CD4-positive, alpha-beta memory T cell (primary cell): Measurements from ENCODE around the gene SH2D1A. TPM values are rescaled to one million over a fixed set of nuclear protein-coding genes. Genes with fewer than 3 reads are reported as not detected.

ENCODE experiments used
- CTCF ChIA-PET: fragments of 350-600 bp; sonication (Branson Sonifier 250); formaldehyde crosslinking; loops from one replicate; lab custom pipeline; 2021; ENCODE audit warnings: inconsistent platforms; ENCODE audit not compliant: partially characterized antibody; lab: Charles Lee
- POLR2A ChIA-PET: fragments of 350-600 bp; sonication (Branson Sonifier 250); formaldehyde crosslinking; loops from one replicate; lab custom pipeline; 2021; ENCODE audit not compliant: partially characterized antibody; lab: Charles Lee
- DNase-seq, 5 donors: peaks; one replicate each; pipeline versions ENCODE4 v3.0.0 to v3.0.0-alpha.2; 2020 to 2022; ENCODE audit warnings: mixed read lengths in 1 of 5
- H3K27ac ChIP-seq: one replicate; pipeline ENCODE4 v1.7.0; 2013; ENCODE audit warnings: low read depth, low read length
- H3K27me3 ChIP-seq: 2 replicates; pipeline ENCODE4 v1.7.0; 2013; ENCODE audit warnings: mild to moderate bottlenecking, low read length, moderate library complexity; ENCODE audit not compliant: insufficient read depth
- H3K36me3 ChIP-seq: 2 replicates; pipeline ENCODE4 v1.7.0; 2013; ENCODE audit warnings: mild to moderate bottlenecking, low read length, moderate library complexity; ENCODE audit not compliant: insufficient read depth
- H3K4me1 ChIP-seq: 2 replicates; pipeline ENCODE4 v1.7.0; 2013; ENCODE audit warnings: mild to moderate bottlenecking, low read length, moderate library complexity; ENCODE audit not compliant: insufficient read depth
- H3K4me3 ChIP-seq, 2 donors: one replicate each; pipeline ENCODE4 v1.7.0; 2013; ENCODE audit warnings: low read length in 2 of 2, mild to moderate bottlenecking in 1 of 2
- H3K9me3 ChIP-seq, 2 donors: one replicate each; pipeline ENCODE4 v1.7.0; 2013; ENCODE audit warnings: low read length in 2 of 2, control low read depth in 1 of 2; ENCODE audit not compliant: control insufficient read depth in 1 of 2
- H3K27ac Mint-ChIP-seq, 7 donors: one replicate each; pipeline ENCODE4 v1.8.0; 2020 to 2021; ENCODE audit warnings: mixed read lengths in 7 of 7, mild to moderate bottlenecking in 6 of 7, inconsistent platforms in 3 of 7, moderate library complexity in 3 of 7
- H3K27me3 Mint-ChIP-seq, 2 donors: one replicate each; pipeline ENCODE4 v1.8.0; 2020 to 2021; ENCODE audit warnings: mixed read lengths in 2 of 2
- H3K36me3 Mint-ChIP-seq, 2 donors: one replicate each; pipeline ENCODE4 v1.8.0; 2020 to 2021; ENCODE audit warnings: mixed read lengths in 2 of 2, inconsistent platforms in 1 of 2, mild to moderate bottlenecking in 1 of 2
- H3K4me1 Mint-ChIP-seq, 4 donors: one replicate each; pipeline ENCODE4 v1.8.0; 2020 to 2021; ENCODE audit warnings: mixed read lengths in 4 of 4, mild to moderate bottlenecking in 1 of 4
- H3K4me3 Mint-ChIP-seq, 8 donors: one replicate each; pipeline ENCODE4 v1.8.0; 2020 to 2021; ENCODE audit warnings: mixed read lengths in 8 of 8, mild to moderate bottlenecking in 7 of 8, moderate library complexity in 6 of 8, inconsistent platforms in 3 of 8
- H3K9me3 Mint-ChIP-seq, 8 donors: one replicate each; pipeline ENCODE4 v1.8.0; 2020 to 2021; ENCODE audit warnings: mixed read lengths in 8 of 8, mild to moderate bottlenecking in 5 of 8, inconsistent platforms in 3 of 8, moderate library complexity in 1 of 8
- intact Hi-C: fragments of 100-400 bp; cut with micrococcal nuclease; formaldehyde crosslinking; loops from one replicate; pipeline ENCODE4 v1.15.1; 2023
- polyA plus RNA-seq, 2 donors: library from polyadenylated mRNA; unstranded; fragments of 300-500 nt; fragmentation: Illumina TruSeq; gene quantifications; one replicate each; pipeline ENCODE4 v1.2.3, GENCODE V29; 2021
- total RNA-seq, 2 experiments: library from RNA; stranded (reverse); gene quantifications; one replicate each; pipeline ENCODE4 v1.2.3, GENCODE V29; 2021

Gene SH2D1A
- total and polyA plus RNA-seq, 4 experiments from 2014 or later: 50.3 to 85.1 (median 58.7) TPM

DNA sequence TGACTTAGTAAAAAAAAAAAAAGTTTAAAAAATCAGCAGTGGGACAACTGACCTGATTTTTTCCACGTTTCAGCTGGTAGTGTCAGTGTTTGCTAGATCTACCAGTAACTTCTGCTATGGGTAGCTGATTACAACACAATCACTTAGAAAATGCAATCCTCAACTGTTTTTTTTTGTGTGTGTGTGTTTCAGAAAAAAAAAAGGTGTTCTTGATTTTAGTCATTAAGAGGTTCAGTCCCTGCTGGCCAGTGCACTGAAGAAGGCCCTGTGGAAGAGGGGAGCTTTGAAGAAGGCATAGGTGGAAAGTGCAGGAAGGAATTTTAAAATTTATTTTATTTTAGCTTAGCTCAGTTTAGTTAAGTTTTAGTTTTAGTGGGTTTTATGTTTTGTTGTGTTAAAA lies 46.9 kb downstream of the SH2D1A start:
- H3K9me3 Mint-ChIP-seq: no peaks in the 10 kb centered on the region
- peak overlapping the region in 2 of 7 donors; percentile 32 to 47 for H3K27ac Mint-ChIP-seq
- ChIA-PET CTCF (no interaction called here), POLR2A (no interaction called here)
- intact Hi-C loops: no loop called here
- Histone ChIP-seq H3K36me3 (no peaks in the 10 kb centered on the region), H3K27me3 (no peaks in the 10 kb centered on the region), H3K27ac (no peak overlapping the region), H3K4me3 (no peak overlapping the region), H3K9me3 (no peaks in the 10 kb centered on the region), H3K4me1 (peaks cover 25% of the 10 kb centered on the region)
- H3K36me3 Mint-ChIP-seq: peaks cover 7 to 11% of the 10 kb centered on the region in 2 donors
- H3K27me3 Mint-ChIP-seq: no peaks in the 10 kb centered on the region
- H3K4me3 Mint-ChIP-seq: no peak overlapping the region
- H3K4me1 Mint-ChIP-seq: peaks cover 15 to 41% (median 28%) of the 10 kb centered on the region in 4 donors
- DNase-seq: no peak

DNA sequence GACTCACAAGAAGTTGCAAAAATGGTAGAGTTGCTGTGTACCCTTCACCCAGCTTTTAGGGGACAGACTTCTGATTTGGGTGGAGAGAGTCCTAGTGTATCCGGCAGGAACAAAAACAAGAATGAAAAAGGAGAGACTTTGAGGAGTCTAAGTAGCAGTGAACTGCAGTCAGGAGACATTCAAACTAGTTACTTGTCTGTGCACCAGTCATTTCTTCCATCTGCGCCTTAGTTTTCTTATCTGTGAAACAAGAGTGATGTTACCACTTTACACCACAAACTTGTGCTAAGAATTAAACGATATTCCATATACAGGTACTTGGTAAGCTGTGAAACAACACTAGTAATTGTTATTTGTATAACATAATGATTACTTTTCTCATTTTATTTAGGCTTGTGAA lies 47.3 kb downstream of the SH2D1A start:
- Histone ChIP-seq H3K4me1 (peaks cover 25% of the 10 kb centered on the region), H3K27ac (no peak overlapping the region), H3K36me3 (no peaks in the 10 kb centered on the region), H3K27me3 (no peaks in the 10 kb centered on the region), H3K4me3 (no peak overlapping the region), H3K9me3 (no peaks in the 10 kb centered on the region)
- ChIA-PET CTCF (interaction anchor here (1.0 kb wide), 1 partner anchor 560 kb away, joined by 3 read pairs; no protein-coding TSS in a partner anchor), POLR2A (no interaction called here)
- Mint-ChIP-seq H3K4me1 (peaks cover 15 to 38% (median 26%) of the 10 kb centered on the region in 4 donors), H3K27me3 (no peaks in the 10 kb centered on the region), H3K27ac (peak overlapping the region in 1 of 7 donors; percentile 58), H3K9me3 (no peaks in the 10 kb centered on the region), H3K36me3 (peaks cover 7 to 8% of the 10 kb centered on the region in 2 donors), H3K4me3 (no peak overlapping the region)
- intact Hi-C loops: no loop called here
- no peak for DNase-seq

GRCh38 chrX:124395145-124395880 lies 49.0 kb downstream of the SH2D1A start:
- H3K9me3 ChIP-seq: no peaks in the 10 kb centered on the region
- H3K4me3 ChIP-seq: no peak overlapping the region
- H3K36me3 ChIP-seq: no peaks in the 10 kb centered on the region
- H3K27me3 Mint-ChIP-seq: no peaks in the 10 kb centered on the region
- H3K4me1 ChIP-seq: peaks cover 25% of the 10 kb centered on the region
- ChIA-PET POLR2A (interaction anchor here (0.9 kb wide), 1 partner anchor 33 kb away, joined by 4 read pairs; no protein-coding TSS in a partner anchor), CTCF (interaction anchor here (1.1 to 3.1 kb wide), 2 partner anchors 8 to 10 kb away, joined by 3 to 15 read pairs; no protein-coding TSS in a partner anchor)
- H3K27ac ChIP-seq: no peak overlapping the region
- H3K36me3 Mint-ChIP-seq: peaks cover 7 to 8% of the 10 kb centered on the region in 2 donors
- H3K27ac Mint-ChIP-seq: peak overlapping the region; percentile 0 to 83 (median 42)
- peaks cover 15 to 38% (median 26%) of the 10 kb centered on the region in 4 donors for H3K4me1 Mint-ChIP-seq
- DNase-seq: peak in 4 of 5 donors; percentile 15 to 38 (median 28)
- intact Hi-C loops: no loop called here
- peak overlapping the region; percentile 7 to 83 (median 26) for H3K4me3 Mint-ChIP-seq
- no peaks in the 10 kb centered on the region for H3K9me3 Mint-ChIP-seq
- no peaks in the 10 kb centered on the region for H3K27me3 ChIP-seq

- no peak overlapping the region for H3K27ac Mint-ChIP-seq
- no peaks in the 10 kb centered on the region for H3K4me1 ChIP-seq
- no peaks in the 10 kb centered on the region for H3K36me3 Mint-ChIP-seq
- intact Hi-C loops: no loop called here
- no peak overlapping the region for H3K4me3 Mint-ChIP-seq
- H3K27me3 ChIP-seq: no peaks in the 10 kb centered on the region
- ChIA-PET POLR2A (no interaction called here), CTCF (interaction anchor here (1.6 kb wide), 1 partner anchor 13 kb away, joined by 4 read pairs; no protein-coding TSS in a partner anchor)
- H3K9me3 Mint-ChIP-seq: no peaks in the 10 kb centered on the region
- no peak overlapping the region for H3K4me3 ChIP-seq
- no peaks in the 10 kb centered on the region for H3K9me3 ChIP-seq
- no peak overlapping the region for H3K27ac ChIP-seq
- H3K27me3 Mint-ChIP-seq: no peaks in the 10 kb centered on the region
- H3K36me3 ChIP-seq: no peaks in the 10 kb centered on the region
- DNase-seq: no peak
- peaks cover 0 to 12% (median 3%) of the 10 kb centered on the region in 4 donors for H3K4me1 Mint-ChIP-seq
Measured at GRCh38 chrX:124401696-124402095, 55.3 kb downstream of the SH2D1A start.

DNA sequence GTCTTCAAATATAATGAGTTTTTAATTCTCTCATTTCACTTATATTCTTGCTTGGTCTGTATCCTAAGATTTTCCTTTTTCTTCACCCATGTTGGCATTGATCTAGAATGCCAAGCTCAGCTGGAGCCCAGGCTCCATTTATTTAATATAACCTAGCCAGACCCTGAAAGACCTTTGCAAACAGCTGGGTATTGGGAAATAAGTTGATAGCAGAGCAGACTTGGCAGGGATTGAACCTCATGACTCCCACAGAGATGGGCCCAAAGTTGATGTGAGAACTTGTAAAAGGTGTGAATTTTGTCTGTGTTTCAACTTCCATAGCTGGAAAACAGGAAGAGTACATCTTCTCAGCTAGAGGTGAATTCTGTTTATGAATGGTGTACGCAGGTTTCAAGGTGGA lies 59.5 kb downstream of the SH2D1A start:
- Mint-ChIP-seq H3K36me3 (no peaks in the 10 kb centered on the region), H3K27ac (peak overlapping the region in 1 of 7 donors; percentile 20), H3K27me3 (no peaks in the 10 kb centered on the region), H3K4me1 (peaks cover 0 to 4% (median under 1%) of the 10 kb centered on the region in 4 donors), H3K9me3 (no peaks in the 10 kb centered on the region), H3K4me3 (no peak overlapping the region)
- ChIA-PET POLR2A (no interaction called here), CTCF (interaction anchor here (0.6 to 3.0 kb wide), 10 partner anchors 9 to 726 kb away, joined by 3 to 21 read pairs (median 3); no protein-coding TSS in a partner anchor)
- H3K9me3 ChIP-seq: no peaks in the 10 kb centered on the region
- H3K36me3 ChIP-seq: no peaks in the 10 kb centered on the region
- H3K27me3 ChIP-seq: no peaks in the 10 kb centered on the region
- intact Hi-C loops: loop anchor here (1.0 kb wide), 1 partner anchor 725 kb away; no protein-coding TSS in a partner anchor
- H3K4me1 ChIP-seq: no peaks in the 10 kb centered on the region
- no peak overlapping the region for H3K4me3 ChIP-seq
- DNase-seq: no peak
- no peak overlapping the region for H3K27ac ChIP-seq

- Histone ChIP-seq H3K27ac (no peak overlapping the region), H3K36me3 (no peaks in the 10 kb centered on the region), H3K9me3 (no peaks in the 10 kb centered on the region), H3K4me3 (no peak overlapping the region), H3K4me1 (no peaks in the 10 kb centered on the region), H3K27me3 (no peaks in the 10 kb centered on the region)
- H3K27ac Mint-ChIP-seq: no peak overlapping the region
- no peaks in the 10 kb centered on the region for H3K36me3 Mint-ChIP-seq
- no peaks in the 10 kb centered on the region for H3K27me3 Mint-ChIP-seq
- POLR2A ChIA-PET: no interaction called here
- peak; percentile 49 to 52 (median 52) for DNase-seq
- intact Hi-C loops: loop anchor here (1.0 kb wide), 1 partner anchor 725 kb away; no protein-coding TSS in a partner anchor
- CTCF ChIA-PET: interaction anchor here (0.6 to 3.0 kb wide), 9 partner anchors 10 to 725 kb away, joined by 3 to 21 read pairs (median 3); no protein-coding TSS in a partner anchor
- H3K4me3 Mint-ChIP-seq: no peak overlapping the region
- peaks cover 0 to 1% (median under 1%) of the 10 kb centered on the region in 4 donors for H3K4me1 Mint-ChIP-seq
- H3K9me3 Mint-ChIP-seq: no peaks in the 10 kb centered on the region
Measured at GRCh38 chrX:124406294-124407014, 60.1 kb downstream of the SH2D1A start.

DNA sequence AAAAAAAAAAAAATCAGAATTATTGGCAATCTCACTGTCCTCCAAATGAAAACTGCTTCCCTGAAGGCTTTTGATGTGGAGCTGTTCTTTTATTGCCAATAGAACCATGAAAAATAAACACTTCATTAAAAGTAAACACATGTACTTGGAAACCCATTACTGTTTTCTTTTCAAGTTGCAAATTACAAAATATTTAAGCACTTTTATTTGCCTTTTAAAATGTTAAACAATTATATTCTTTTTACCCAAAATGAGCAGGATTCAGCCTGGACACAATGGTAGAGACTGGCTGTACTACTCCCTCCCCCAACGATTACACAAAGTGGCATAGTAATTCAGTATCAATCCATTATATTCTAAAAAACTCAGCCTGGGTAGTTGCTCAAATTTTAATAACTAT lies 60.9 kb downstream of the SH2D1A start:
- Histone ChIP-seq H3K27ac (no peak overlapping the region), H3K4me1 (no peaks in the 10 kb centered on the region), H3K9me3 (no peaks in the 10 kb centered on the region), H3K36me3 (no peaks in the 10 kb centered on the region), H3K27me3 (no peaks in the 10 kb centered on the region), H3K4me3 (no peak overlapping the region)
- DNase-seq: no peak
- Mint-ChIP-seq H3K9me3 (no peaks in the 10 kb centered on the region), H3K27ac (no peak overlapping the region), H3K36me3 (no peaks in the 10 kb centered on the region), H3K4me1 (peaks cover 0 to 1% (median 0%) of the 10 kb centered on the region in 4 donors), H3K4me3 (no peak overlapping the region), H3K27me3 (no peaks in the 10 kb centered on the region)
- CTCF ChIA-PET: interaction anchor here (1.4 to 3.0 kb wide), 3 partner anchors 29 to 724 kb away, joined by 3 to 21 read pairs (median 4); no protein-coding TSS in a partner anchor
- POLR2A ChIA-PET: no interaction called here
- intact Hi-C loops: no loop called here
